Psoas muscle (tissue), 8 donors: ENCODE measurements around the gene EIF4A3. TPM values are rescaled to one million over a fixed set of nuclear protein-coding genes. Genes with fewer than 3 reads are reported as not detected.

Experiments
- ATAC-seq, 4 donors: fragments of 200-7000 bp; cut with Tn5 transposase; one replicate each; pipeline ENCODE4 v1.9.1; 2020; ENCODE audit warnings: moderate library complexity in 3 of 4, mild to moderate bottlenecking in 2 of 4
- DNase-seq, 2 donors: peaks; one replicate each; pipeline ENCODE4 v3.0.0-alpha.2; 2020
- H3K27ac ChIP-seq: fragments of 200-600 bp; one replicate; pipeline ENCODE4 v1.8.0; 2022
- H3K27me3 ChIP-seq, 3 donors: fragments of 200-600 bp in 1 of 3; one replicate each; pipeline versions ENCODE4 v1.6.1 to v1.8.0; 2013 to 2022; ENCODE audit warnings: low read length in 2 of 3, mild to moderate bottlenecking in 2 of 3, moderate library complexity in 1 of 3; ENCODE audit not compliant: insufficient read depth in 3 of 3
- H3K36me3 ChIP-seq, 2 donors: fragments of 200-600 bp in 1 of 2; one replicate each; pipeline versions ENCODE4 v1.6.1 to v1.8.0; 2013 to 2022; ENCODE audit warnings: low read depth in 1 of 2, mild to moderate bottlenecking in 1 of 2, moderate library complexity in 1 of 2; ENCODE audit not compliant: insufficient read depth in 1 of 2
- H3K4me1 ChIP-seq: fragments of 200-600 bp; one replicate; pipeline ENCODE4 v1.8.0; 2022
- H3K4me3 ChIP-seq: fragments of 200-600 bp; one replicate; pipeline ENCODE4 v1.8.0; 2022; ENCODE audit warnings: mild to moderate bottlenecking
- H3K9me3 ChIP-seq: fragments of 200-600 bp; one replicate; pipeline ENCODE4 v1.8.0; 2022
- CTCF ChIP-seq: fragments of 200-600 bp; IDR thresholded peaks from one replicate; pipeline ENCODE4 v1.8.0; 2022; ENCODE audit warnings: antibody characterized with exemption
- WGBS, 3 donors: extraction: QIAGEN DNeasy Blood & Tissue Kit; methylation state at CpG; one replicate each; pipeline versions ENCODE4 v1.1.6 to v1.1.7; 2013; 5-methylcytosine and 5-hydroxymethylcytosine counted together
- intact Hi-C, 2 donors: fragments of 100-400 bp; cut with DNase I; formaldehyde crosslinking; loops; one replicate each; pipeline versions ENCODE4 v1.11.0 to v1.14.2; 2022
- polyA plus RNA-seq, 3 donors: library from polyadenylated mRNA; stranded (reverse); fragments of 200-250 nt; gene quantifications; one replicate each; pipeline ENCODE4 v1.2.3, GENCODE V29; 2013
- total RNA-seq, 4 donors: library from RNA; stranded (reverse); fragmentation: NEBNext Ultra II Directional in 2 of 4; extraction: Animal tissue kit (Norgen Biotek cat#: 25700) in 2 of 4; gene quantifications; one replicate each; pipeline versions ENCODE4 v1.2.1 to v1.2.4, GENCODE V29; 2021 to 2023
- donor health status: healthy with polysubstance abuse.
- donor health status: DM: no; HTN: no; CAD: no; lungs with moderate emphysema.
- donor health status: Bipolar disorder and iron deficiency.
- donor health status: healthy.
- donor health status: DM: yes; HTN: yes; CAD: no.
- donor health status: DM: no; HTN: no; CAD: no.
- donor health status: DM: no; HTN: no; CAD: no.
- donor health status: DM: yes; HTN: yes; CAD: no.

Gene EIF4A3
- total and polyA plus RNA-seq, 7 donors, result 26.7 to 77.0 (median 36.0) TPM

- Histone ChIP-seq H3K36me3 (no peaks in the 10 kb centered on the region), H3K9me3 (no peaks in the 10 kb centered on the region), H3K27me3 (peaks cover 0 to 1% (median 0%) of the 10 kb centered on the region in 3 donors), H3K4me1 (no peaks in the 10 kb centered on the region), H3K27ac (no peak overlapping the region), H3K4me3 (no peak overlapping the region)
- intact Hi-C loops, result no loop called here
- ATAC-seq (no peak), DNase-seq (no peak)
- WGBS, 3 donors, result 80 to 82% (median 81%) methylated on average over 14 of the region's 14 CpGs
- no peak for TF ChIP-seq CTCF
Measured at GRCh38 chr17:80180192-80180591, 33.3 kb upstream of the EIF4A3 start.

GRCh38 chr17:80177986-80178595 is 31.2 kb upstream of the EIF4A3 start:
- Histone ChIP-seq H3K27me3 (no peaks in the 10 kb centered on the region), H3K4me3 (no peak overlapping the region), H3K4me1 (no peaks in the 10 kb centered on the region), H3K36me3 (no peaks in the 10 kb centered on the region), H3K9me3 (no peaks in the 10 kb centered on the region), H3K27ac (no peak overlapping the region)
- DNase-seq, result no peak
- ATAC-seq, result no peak
- WGBS, 3 donors, result 83 to 85% (median 85%) methylated on average over 21 of the region's 21 CpGs
- no peak for TF ChIP-seq CTCF
- intact Hi-C loops, result no loop called here

GRCh38 chr17:80176757-80177156 is 29.8 kb upstream of the EIF4A3 start:
- no peaks in the 10 kb centered on the region for H3K27me3 ChIP-seq
- intact Hi-C loops, result no loop called here
- H3K36me3 ChIP-seq, result no peaks in the 10 kb centered on the region
- no peaks in the 10 kb centered on the region for H3K9me3 ChIP-seq
- DNase-seq, result no peak
- TF ChIP-seq CTCF, result no peak
- no peak overlapping the region for H3K27ac ChIP-seq
- no peak overlapping the region for H3K4me3 ChIP-seq
- H3K4me1 ChIP-seq, result no peaks in the 10 kb centered on the region
- no peak for ATAC-seq
- 89 to 93% (median 90%) methylated on average over 11 of the region's 11 CpGs for WGBS, 3 donors

GRCh38 chr17:80173916-80174315 is 27.0 kb upstream of the EIF4A3 start:
- Histone ChIP-seq H3K4me1 (no peaks in the 10 kb centered on the region), H3K27ac (no peak overlapping the region), H3K36me3 (no peaks in the 10 kb centered on the region), H3K27me3 (no peaks in the 10 kb centered on the region), H3K9me3 (no peaks in the 10 kb centered on the region), H3K4me3 (no peak overlapping the region)
- ATAC-seq (no peak), DNase-seq (no peak)
- TF ChIP-seq CTCF, result no peak
- WGBS, 3 donors, result 96 to 98% (median 97%) methylated on average over 6 of the region's 6 CpGs
- intact Hi-C loops, result no loop called here

GRCh38 chr17:80173126-80173525 is 26.2 kb upstream of the EIF4A3 start:
- Histone ChIP-seq H3K4me1 (no peaks in the 10 kb centered on the region), H3K4me3 (no peak overlapping the region), H3K27me3 (no peaks in the 10 kb centered on the region), H3K27ac (no peak overlapping the region), H3K36me3 (no peaks in the 10 kb centered on the region), H3K9me3 (no peaks in the 10 kb centered on the region)
- DNase-seq (no peak), ATAC-seq (no peak)
- TF ChIP-seq CTCF, result no peak
- WGBS, 3 donors, result 77 to 84% (median 80%) methylated on average over 12 of the region's 12 CpGs
- intact Hi-C loops, result no loop called here
